Stimulated activated effector memory CD8-positive, alpha-beta T cell treated with anti-CD3 and anti-CD28 coated beads, Interleukin-12 subunit alpha, Interleukin-12 subunit beta, amount 100 ng/mL, for 72 hours (primary cell): ENCODE measurements around the gene EXOC6B.

Experiments used
- ATAC-seq: fragments of 150-1000 bp; cut with Tn5 transposase; 2 replicates; pipeline ENCODE4 v1.10.0; 2021
- DNase-seq, 2 donors: peaks; one replicate each; pipeline ENCODE4 v3.0.0; 2021 to 2022; ENCODE audit warnings: low spot score in 2 of 2
- H3K27ac Mint-ChIP-seq: one replicate; pipeline ENCODE4 v1.8.0; 2022; ENCODE audit warnings: mild to moderate bottlenecking, mixed read lengths
- H3K36me3 Mint-ChIP-seq: one replicate; pipeline ENCODE4 v1.8.0; 2022; ENCODE audit warnings: mild to moderate bottlenecking, mixed read lengths
- H3K4me1 Mint-ChIP-seq: one replicate; pipeline ENCODE4 v1.8.0; 2022; ENCODE audit warnings: mixed read lengths
- H3K4me3 Mint-ChIP-seq: one replicate; pipeline ENCODE4 v1.8.0; 2022; ENCODE audit warnings: mild to moderate bottlenecking, mixed read lengths
- H3K9me3 Mint-ChIP-seq: one replicate; pipeline ENCODE4 v1.8.0; 2022; ENCODE audit warnings: mixed read lengths

Gene EXOC6B

GRCh38 chr2:72154386-72154975 is 671.4 kb downstream of the EXOC6B start:
- DNase-seq (peak in 1 of 2 donors; percentile 18), ATAC-seq (no peak)
- no peaks in the 10 kb centered on the region for H3K36me3 Mint-ChIP-seq
- peaks cover 12% of the 10 kb centered on the region for H3K4me1 Mint-ChIP-seq
- H3K4me3 Mint-ChIP-seq: no peak overlapping the region
- no peaks in the 10 kb centered on the region for H3K9me3 Mint-ChIP-seq
- no peak overlapping the region for H3K27ac Mint-ChIP-seq

- peaks cover 17% of the 10 kb centered on the region for H3K4me1 Mint-ChIP-seq
- peak in 1 of 2 donors; percentile 17 for DNase-seq
- H3K4me3 Mint-ChIP-seq: no peak overlapping the region
- no peaks in the 10 kb centered on the region for H3K9me3 Mint-ChIP-seq
- ATAC-seq: no peak
- no peaks in the 10 kb centered on the region for H3K36me3 Mint-ChIP-seq
- H3K27ac Mint-ChIP-seq: no peak overlapping the region
Observed at GRCh38 chr2:72153924-72154323, 671.9 kb downstream of the EXOC6B start.

- DNase-seq: peak in 1 of 2 donors; percentile 40
- Mint-ChIP-seq H3K36me3 (no peaks in the 10 kb centered on the region), H3K4me1 (peaks cover 23% of the 10 kb centered on the region), H3K27ac (no peak overlapping the region), H3K4me3 (no peak overlapping the region), H3K9me3 (no peaks in the 10 kb centered on the region)
- no peak for ATAC-seq
Observed at GRCh38 chr2:72153026-72153791, 672.6 kb downstream of the EXOC6B start.

GRCh38 chr2:72150861-72151356 is 674.9 kb downstream of the EXOC6B start:
- H3K4me1 Mint-ChIP-seq: peaks cover 35% of the 10 kb centered on the region
- no peaks in the 10 kb centered on the region for H3K9me3 Mint-ChIP-seq
- H3K36me3 Mint-ChIP-seq: no peaks in the 10 kb centered on the region
- H3K4me3 Mint-ChIP-seq: no peak overlapping the region
- no peak for ATAC-seq
- no peak overlapping the region for H3K27ac Mint-ChIP-seq
- peak in 1 of 2 donors; percentile 43 for DNase-seq

GRCh38 chr2:72150157-72150860 is 675.5 kb downstream of the EXOC6B start:
- ATAC-seq: peak; percentile 77
- DNase-seq: peak; percentile 73 to 87
- Mint-ChIP-seq H3K36me3 (no peaks in the 10 kb centered on the region), H3K4me1 (peaks cover 41% of the 10 kb centered on the region), H3K4me3 (peak overlapping the region; percentile 70), H3K9me3 (no peaks in the 10 kb centered on the region), H3K27ac (peak overlapping the region; percentile 29)

- DNase-seq (peak; percentile 8 to 53), ATAC-seq (peak; percentile 45)
- Mint-ChIP-seq H3K36me3 (no peaks in the 10 kb centered on the region), H3K4me1 (peaks cover 42% of the 10 kb centered on the region), H3K27ac (peak overlapping the region; percentile 29), H3K4me3 (peak overlapping the region; percentile 70), H3K9me3 (no peaks in the 10 kb centered on the region)
Observed at GRCh38 chr2:72149556-72150156, 676.2 kb downstream of the EXOC6B start.

- ATAC-seq (peak; percentile 9), DNase-seq (peak; percentile 5 to 54)
- H3K9me3 Mint-ChIP-seq: no peaks in the 10 kb centered on the region
- H3K4me3 Mint-ChIP-seq: peak overlapping the region; percentile 70
- no peaks in the 10 kb centered on the region for H3K36me3 Mint-ChIP-seq
- H3K27ac Mint-ChIP-seq: no peak overlapping the region
- H3K4me1 Mint-ChIP-seq: peaks cover 42% of the 10 kb centered on the region
Observed at GRCh38 chr2:72148837-72149555, 676.8 kb downstream of the EXOC6B start.

GRCh38 chr2:72148003-72148836 is 677.6 kb downstream of the EXOC6B start:
- H3K27ac Mint-ChIP-seq: no peak overlapping the region
- no peaks in the 10 kb centered on the region for H3K9me3 Mint-ChIP-seq
- H3K4me1 Mint-ChIP-seq: peaks cover 47% of the 10 kb centered on the region
- DNase-seq: peak; percentile 1 to 47
- H3K4me3 Mint-ChIP-seq: peak overlapping the region; percentile 70
- no peaks in the 10 kb centered on the region for H3K36me3 Mint-ChIP-seq
- no peak for ATAC-seq

- no peak for ATAC-seq
- Mint-ChIP-seq H3K27ac (no peak within 1 kb of the TSS), H3K9me3 (no peaks in the 10 kb centered on the region), H3K4me1 (peaks cover 47% of the 10 kb centered on the region), H3K4me3 (peak within 1 kb of the TSS; percentile 70), H3K36me3 (no peaks in the 10 kb centered on the region)
- peak in 1 of 2 donors; percentile 49 for DNase-seq
Observed at GRCh38 chr2:72147303-72147971, 678.4 kb downstream of the EXOC6B start, which contains the start of gene CYP26B1. TSS of gene CYP26B1 (minus strand) at chr2:72147862. CDS start at chr2:72147834, 28 bp downstream.

- H3K9me3 Mint-ChIP-seq: no peaks in the 10 kb centered on the region
- peak overlapping the region; percentile 70 for H3K4me3 Mint-ChIP-seq
- ATAC-seq: no peak
- H3K36me3 Mint-ChIP-seq: no peaks in the 10 kb centered on the region
- H3K4me1 Mint-ChIP-seq: peaks cover 47% of the 10 kb centered on the region
- peak in 1 of 2 donors; percentile 50 for DNase-seq
- H3K27ac Mint-ChIP-seq: no peak overlapping the region
Observed at GRCh38 chr2:72146347-72147302, 679.2 kb downstream of the EXOC6B start.

- DNase-seq: peak in 1 of 2 donors; percentile 46
- H3K36me3 Mint-ChIP-seq: no peaks in the 10 kb centered on the region
- H3K27ac Mint-ChIP-seq: no peak overlapping the region
- H3K4me3 Mint-ChIP-seq: peak overlapping the region; percentile 62
- H3K4me1 Mint-ChIP-seq: peaks cover 47% of the 10 kb centered on the region
- no peaks in the 10 kb centered on the region for H3K9me3 Mint-ChIP-seq
- no peak for ATAC-seq
Observed at GRCh38 chr2:72145658-72146329, 680.0 kb downstream of the EXOC6B start.

- DNase-seq: peak in 1 of 2 donors; percentile 1
- Mint-ChIP-seq H3K4me3 (peak overlapping the region; percentile 62), H3K27ac (no peak overlapping the region), H3K9me3 (no peaks in the 10 kb centered on the region), H3K36me3 (no peaks in the 10 kb centered on the region), H3K4me1 (peaks cover 43% of the 10 kb centered on the region)
- no peak for ATAC-seq
Observed at GRCh38 chr2:72145289-72145657, 680.6 kb downstream of the EXOC6B start.
